Right lobe of liver (tissue), 4 donors: Measurements from ENCODE around the gene RGPD3.
"Not testable (repeated sequence)": the region's sequence is repeated elsewhere in the genome, so short reads cannot be mapped to it uniquely, and the experiment has no call there.

Experiments
- CTCF ChIP-seq, 4 donors: fragments of 200-600 bp in 3 of 4; fragments of 450-650 bp in 1 of 4; IDR thresholded peaks; one replicate each; pipeline versions ENCODE4 v1.5.1 to v1.8.0; 2016 to 2022; ENCODE audit warnings: antibody characterized with exemption in 4 of 4, mild to moderate bottlenecking in 2 of 4
- POLR2A ChIP-seq: fragments of 450-650 bp; IDR thresholded peaks from one replicate; pipeline ENCODE4 v1.6.1; 2017; ENCODE audit warnings: antibody characterized with exemption, mild to moderate bottlenecking
- donor health status: DM: no; HTN: no; CAD: no.
- donor health status: DM: no; HTN: no; CAD: no.
- donor health status: DM: no; HTN: yes; CAD: no.

- not testable (repeated sequence) for TF ChIP-seq CTCF (IDR thresholded peaks at IDR 0.05); POLR2A
Observed at GRCh38 chr2:106487386-106488191, 19.4 kb upstream of the RGPD3 start.
